Tibial artery (tissue), 4 donors: ENCODE results near the gene GALNTL6.

Source experiments
- DNase-seq, 2 donors: peaks; one replicate each; pipeline ENCODE4 v3.0.0-alpha.2; 2019
- H3K27ac ChIP-seq, 2 donors: fragments of 200-600 bp; sonication (generic) in 1 of 2; 1 replicate in 1 of 2; 2 replicates in 1 of 2; pipeline ENCODE4 v1.5.1; 2018 to 2019; ENCODE audit warnings: mild to moderate bottlenecking in 1 of 2
- H3K27me3 ChIP-seq, 2 donors: fragments of 200-600 bp; sonication (generic) in 1 of 2; one replicate each; pipeline versions ENCODE4 v1.5.1 to v1.6.0; 2016 to 2019
- H3K36me3 ChIP-seq, 3 donors: fragments of 200-600 bp; sonication (generic) in 2 of 3; one replicate each; pipeline ENCODE4 v1.5.1; 2016 to 2019; ENCODE audit warnings: mild to moderate bottlenecking in 2 of 3
- H3K4me1 ChIP-seq, 4 donors: fragments of 200-600 bp; sonication (generic) in 2 of 4; 1 replicate in 3 of 4; 2 replicates in 1 of 4; pipeline ENCODE4 v1.5.1; 2016 to 2019
- H3K4me3 ChIP-seq, 2 donors: fragments of 200-600 bp; sonication (generic) in 1 of 2; 1 replicate in 1 of 2; 2 replicates in 1 of 2; pipeline ENCODE4 v1.5.1; 2018 to 2019; ENCODE audit warnings: mild to moderate bottlenecking in 2 of 2
- H3K9me3 ChIP-seq, 3 donors: fragments of 200-600 bp; sonication (generic) in 1 of 3; one replicate each; pipeline ENCODE4 v1.5.1; 2016 to 2019
- CTCF ChIP-seq, 2 experiments: fragments of 200-600 bp in 1 of 2; fragments of 450-650 bp in 1 of 2; IDR thresholded peaks; one replicate each; pipeline ENCODE4 v1.5.1; 2017 to 2019; ENCODE audit warnings: antibody characterized with exemption in 2 of 2, mild to moderate bottlenecking in 1 of 2, moderate library complexity in 1 of 2
- intact Hi-C: fragments of 100-400 bp; cut with DNase I; formaldehyde crosslinking; loops from one replicate; pipeline ENCODE4 v1.15.0; 2023; ENCODE audit warnings: low total_unique reads

Gene GALNTL6

DNA sequence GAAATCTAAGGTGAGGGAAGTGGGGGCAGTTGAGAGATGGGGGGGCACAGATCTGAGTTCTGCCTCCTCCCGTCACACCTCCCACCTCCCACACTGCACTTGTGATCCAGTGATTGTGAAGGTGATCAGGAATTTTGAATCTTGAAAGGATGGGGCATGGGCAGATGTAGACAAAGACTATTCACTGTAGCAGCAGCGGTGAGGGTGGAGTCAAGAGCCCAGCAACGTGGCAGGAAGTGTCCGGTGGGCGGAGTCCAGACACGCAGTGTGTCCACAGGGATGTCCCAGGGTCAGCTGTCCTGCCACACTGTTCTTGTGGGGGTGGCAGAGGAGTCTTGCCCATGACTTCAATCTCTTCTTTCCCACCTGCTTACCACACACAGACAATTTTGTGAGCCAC is 1024.9 kb downstream of the GALNTL6 start:
- no peak for TF ChIP-seq CTCF (IDR thresholded peaks at IDR 0.05)

GRCh38 chr4:172838943-172839342 is 1025.7 kb downstream of the GALNTL6 start:
- Histone ChIP-seq H3K9me3 (no peaks in the 10 kb centered on the region), H3K27me3 (no peaks in the 10 kb centered on the region), H3K4me1 (peaks cover 0 to 22% (median 8%) of the 10 kb centered on the region in 4 donors), H3K36me3 (no peaks in the 10 kb centered on the region), H3K27ac (no peak overlapping the region), H3K4me3 (no peak overlapping the region)
- no peak for DNase-seq
- TF ChIP-seq CTCF (IDR thresholded peaks at IDR 0.05) = no peak
- intact Hi-C loops = no loop called here

More for the DNA sequence above, 1024.9 kb downstream of the GALNTL6 start:
- intact Hi-C loops = no loop called here
- no peaks in the 10 kb centered on the region for H3K27me3 ChIP-seq
- no peak overlapping the region for H3K4me3 ChIP-seq
- DNase-seq = no peak
- peaks cover 0 to 22% (median 8%) of the 10 kb centered on the region in 4 donors for H3K4me1 ChIP-seq
- no peaks in the 10 kb centered on the region for H3K36me3 ChIP-seq
- no peak overlapping the region for H3K27ac ChIP-seq
- H3K9me3 ChIP-seq = no peaks in the 10 kb centered on the region

DNA sequence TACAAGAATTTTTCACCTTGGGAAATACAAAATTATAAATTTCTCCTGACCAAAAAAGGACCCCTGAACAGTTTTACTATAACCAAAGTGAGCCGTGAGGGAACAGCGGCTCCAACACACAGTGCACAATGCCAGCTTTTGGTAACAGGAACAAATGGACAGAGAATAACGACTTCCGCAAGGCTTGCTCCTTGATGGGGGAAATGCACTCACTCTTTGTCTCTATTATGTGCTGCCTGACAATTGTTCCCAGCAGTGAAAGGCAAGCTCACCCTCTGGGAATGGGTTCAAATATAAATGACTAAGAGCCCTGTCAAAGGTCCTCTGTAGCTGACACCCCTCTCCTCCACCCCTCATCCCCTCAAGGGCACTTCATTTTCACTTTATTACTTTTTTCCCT is 1029.6 kb downstream of the GALNTL6 start:
- intact Hi-C loops = no loop called here
- Histone ChIP-seq H3K4me1 (peaks cover 0 to 22% (median 8%) of the 10 kb centered on the region in 4 donors), H3K9me3 (no peaks in the 10 kb centered on the region), H3K27ac (no peak overlapping the region), H3K27me3 (no peaks in the 10 kb centered on the region), H3K36me3 (no peaks in the 10 kb centered on the region), H3K4me3 (no peak overlapping the region)
- DNase-seq = no peak
- TF ChIP-seq CTCF (IDR thresholded peaks at IDR 0.05) = no peak

GRCh38 chr4:172843192-172843591 is 1030.0 kb downstream of the GALNTL6 start:
- no peaks in the 10 kb centered on the region for H3K9me3 ChIP-seq
- no peak for DNase-seq
- no peak overlapping the region for H3K27ac ChIP-seq
- peaks cover 0 to 22% (median 8%) of the 10 kb centered on the region in 4 donors for H3K4me1 ChIP-seq
- no peak for TF ChIP-seq CTCF (IDR thresholded peaks at IDR 0.05)
- no peak overlapping the region for H3K4me3 ChIP-seq
- no peaks in the 10 kb centered on the region for H3K27me3 ChIP-seq
- intact Hi-C loops = no loop called here
- H3K36me3 ChIP-seq = no peaks in the 10 kb centered on the region

- TF ChIP-seq CTCF (IDR thresholded peaks at IDR 0.05) = no peak
Measured at GRCh38 chr4:172844556-172844955, 1031.4 kb downstream of the GALNTL6 start.

DNA sequence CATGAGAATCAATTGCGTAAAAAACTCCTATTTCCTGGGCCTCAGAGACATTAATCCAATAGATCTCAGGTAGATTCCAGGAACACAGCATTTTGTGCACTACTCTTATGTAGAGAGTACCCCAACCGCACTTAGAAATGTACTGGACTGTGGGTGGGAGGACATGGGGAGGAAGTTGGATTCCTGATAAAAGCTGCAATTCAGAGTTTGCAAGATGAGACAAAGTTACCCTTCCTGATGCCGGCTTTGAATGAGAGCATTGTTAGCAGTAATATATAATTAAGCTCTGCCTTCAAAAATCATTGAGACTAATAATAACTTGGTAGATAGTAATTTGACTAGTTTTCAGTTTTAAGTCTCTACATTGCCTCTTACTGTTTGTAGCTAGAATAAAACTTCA is 1032.1 kb downstream of the GALNTL6 start:
- no peaks in the 10 kb centered on the region for H3K27me3 ChIP-seq
- no peak overlapping the region for H3K4me3 ChIP-seq
- H3K36me3 ChIP-seq = no peaks in the 10 kb centered on the region
- peaks cover 0 to 9% (median 1%) of the 10 kb centered on the region in 4 donors for H3K4me1 ChIP-seq
- H3K9me3 ChIP-seq = no peaks in the 10 kb centered on the region
- DNase-seq = no peak
- TF ChIP-seq CTCF (IDR thresholded peaks at IDR 0.05) = no peak
- intact Hi-C loops = no loop called here
- H3K27ac ChIP-seq = no peak overlapping the region

More at GRCh38 chr4:172844556-172844955, 1031.4 kb downstream of the GALNTL6 start:
- intact Hi-C loops = no loop called here
- DNase-seq = no peak
- H3K4me1 ChIP-seq = peaks cover 0 to 16% (median 7%) of the 10 kb centered on the region in 4 donors
- H3K27me3 ChIP-seq = no peaks in the 10 kb centered on the region
- no peaks in the 10 kb centered on the region for H3K9me3 ChIP-seq
- H3K4me3 ChIP-seq = no peak overlapping the region
- no peaks in the 10 kb centered on the region for H3K36me3 ChIP-seq
- no peak overlapping the region for H3K27ac ChIP-seq
